Activated CD8-positive, alpha-beta T cell treated with anti-CD3 and anti-CD28 coated beads for 36 hours (primary cell): ENCODE data around the gene S1PR1. TPM values are rescaled to one million over a fixed set of nuclear protein-coding genes. Genes with fewer than 3 reads are reported as not detected.

ENCODE experiments used
- ATAC-seq: fragments of 200-7000 bp; cut with Tn5 transposase; one replicate; pipeline ENCODE4 v1.10.0; 2021; ENCODE audit warnings: mild to moderate bottlenecking, moderate library complexity
- CTCF ChIA-PET: fragments of 350-600 bp; sonication (Branson Sonifier 250); formaldehyde crosslinking; loops from one replicate; lab custom pipeline; 2021; ENCODE audit warnings: antibody characterized with exemption; lab: Charles Lee
- POLR2A ChIA-PET: fragments of 350-600 bp; sonication (Branson Sonifier 250); formaldehyde crosslinking; loops from one replicate; lab custom pipeline; 2021; ENCODE audit warnings: antibody characterized with exemption; lab: Charles Lee
- DNase-seq: peaks from one replicate; pipeline ENCODE4 v3.0.0-alpha.2; 2020
- H3K27ac Mint-ChIP-seq: one replicate; pipeline ENCODE4 v1.8.0; 2021; ENCODE audit warnings: mild to moderate bottlenecking, mixed read lengths
- H3K27me3 Mint-ChIP-seq: one replicate; pipeline ENCODE4 v1.8.0; 2021; ENCODE audit warnings: mixed read lengths
- H3K36me3 Mint-ChIP-seq: one replicate; pipeline ENCODE4 v1.8.0; 2021; ENCODE audit warnings: low read depth, mixed read lengths
- H3K4me1 Mint-ChIP-seq: one replicate; pipeline ENCODE4 v1.8.0; 2021; ENCODE audit warnings: low read depth, mixed read lengths
- H3K4me3 Mint-ChIP-seq: one replicate; pipeline ENCODE4 v1.8.0; 2021; ENCODE audit warnings: mild to moderate bottlenecking, moderate library complexity, mixed read lengths
- H3K9me3 Mint-ChIP-seq: one replicate; pipeline ENCODE4 v1.8.0; 2021; ENCODE audit warnings: mixed read lengths
- CTCF ChIP-seq: fragments of 200-600 bp; IDR thresholded peaks from one replicate; pipeline ENCODE4 v1.8.0; 2022; ENCODE audit warnings: antibody characterized with exemption, mild to moderate bottlenecking
- intact Hi-C: fragments of 100-400 bp; cut with micrococcal nuclease; formaldehyde crosslinking; loops from one replicate; pipeline ENCODE4 v1.10.0; 2022
- total RNA-seq, 2 experiments: library from RNA; stranded (reverse); gene quantifications; one replicate each; pipeline ENCODE4 v1.2.3, GENCODE V29; 2021

The S1PR1 gene
- total RNA-seq, 2 experiments from 2014 or later = 63.9 to 66.4 TPM

- POLR2A ChIA-PET = interaction anchor here (0.6 to 6.5 kb wide), 11 partner anchors 6 to 202 kb away, joined by 3 to 45 read pairs (median 4); partner anchors contain the start of gene S1PR1
- Mint-ChIP-seq H3K4me3 (no peak overlapping the region), H3K36me3 (peaks cover 58% of the 10 kb centered on the region), H3K27me3 (no peaks in the 10 kb centered on the region), H3K4me1 (peaks cover 55% of the 10 kb centered on the region), H3K9me3 (peaks cover 2% of the 10 kb centered on the region), H3K27ac (peak overlapping the region; percentile 72)
- intact Hi-C loops = loop anchor here (5.0 to 10.0 kb wide), 2 partner anchors 111 to 216 kb away; partner anchors contain the start of gene DPH5
- no peak for DNase-seq
- ATAC-seq = no peak
- CTCF ChIA-PET = interaction anchor here (0.9 to 15.6 kb wide), 2 partner anchors 14 to 43 kb away, joined by 3 to 301 read pairs; no protein-coding TSS in a partner anchor
- TF ChIP-seq CTCF = no peak
These were observed 6.9 kb downstream of the S1PR1 start for GRCh38 chr1:101243751-101244150.

GRCh38 chr1:101244842-101245241 lies 8.0 kb downstream of the S1PR1 start:
- peaks cover 47% of the 10 kb centered on the region for H3K36me3 Mint-ChIP-seq
- no peaks in the 10 kb centered on the region for H3K27me3 Mint-ChIP-seq
- peaks cover 2% of the 10 kb centered on the region for H3K9me3 Mint-ChIP-seq
- ChIA-PET POLR2A (interaction anchor here (0.6 to 6.5 kb wide), 8 partner anchors 7 to 162 kb away, joined by 3 to 45 read pairs (median 6); partner anchors contain the start of gene S1PR1), CTCF (interaction anchor here (15.6 kb wide), 1 partner anchor 41 kb away, joined by 301 read pairs; no protein-coding TSS in a partner anchor)
- DNase-seq (no peak), ATAC-seq (no peak)
- peak overlapping the region; percentile 25 for H3K27ac Mint-ChIP-seq
- TF ChIP-seq CTCF = no peak
- H3K4me3 Mint-ChIP-seq = no peak overlapping the region
- intact Hi-C loops = loop anchor here (5.0 to 10.0 kb wide), 2 partner anchors 110 to 218 kb away; partner anchors contain the start of gene DPH5
- peaks cover 60% of the 10 kb centered on the region for H3K4me1 Mint-ChIP-seq

- TF ChIP-seq CTCF = no peak
- CTCF ChIA-PET = interaction anchor here (1.0 to 15.6 kb wide), 2 partner anchors 41 to 215 kb away, joined by 3 to 301 read pairs; no protein-coding TSS in a partner anchor
- H3K27ac Mint-ChIP-seq = no peak overlapping the region
- POLR2A ChIA-PET = interaction anchor here (0.6 to 6.5 kb wide), 10 partner anchors 8 to 145 kb away, joined by 3 to 45 read pairs (median 3); partner anchors contain the start of gene S1PR1
- ATAC-seq = no peak
- H3K36me3 Mint-ChIP-seq = peaks cover 42% of the 10 kb centered on the region
- peaks cover 2% of the 10 kb centered on the region for H3K9me3 Mint-ChIP-seq
- no peak overlapping the region for H3K4me3 Mint-ChIP-seq
- no peaks in the 10 kb centered on the region for H3K27me3 Mint-ChIP-seq
- peaks cover 65% of the 10 kb centered on the region for H3K4me1 Mint-ChIP-seq
- no peak for DNase-seq
- intact Hi-C loops = loop anchor here (10.0 kb wide), 1 partner anchor 109 kb away; no protein-coding TSS in a partner anchor
These were observed 8.6 kb downstream of the S1PR1 start for GRCh38 chr1:101245246-101245927.

- TF ChIP-seq CTCF = no peak
- Mint-ChIP-seq H3K27ac (peak overlapping the region; percentile 44), H3K27me3 (no peaks in the 10 kb centered on the region), H3K9me3 (peaks cover 2% of the 10 kb centered on the region), H3K4me1 (peaks cover 64% of the 10 kb centered on the region), H3K36me3 (peaks cover 22% of the 10 kb centered on the region), H3K4me3 (peak overlapping the region; percentile 1)
- ChIA-PET CTCF (interaction anchor here (1.3 to 15.6 kb wide), 5 partner anchors 8 to 341 kb away, joined by 3 to 301 read pairs (median 10); no protein-coding TSS in a partner anchor), POLR2A (interaction anchor here (0.9 to 6.5 kb wide), 6 partner anchors 10 to 107 kb away, joined by 3 to 45 read pairs (median 4); partner anchors contain the start of gene S1PR1)
- intact Hi-C loops = loop anchor here (10.0 kb wide), 1 partner anchor 107 kb away; no protein-coding TSS in a partner anchor
- ATAC-seq (no peak), DNase-seq (no peak)
These were observed 10.8 kb downstream of the S1PR1 start for GRCh38 chr1:101247404-101248287.
